GM12801 (cell line): ENCODE data around the gene PLEKHA8.

Experiments used
- CTCF ChIP-seq: IDR thresholded peaks from one replicate; pipeline ENCODE4 v1.5.1; 2011; ENCODE audit warnings: control low read depth; ENCODE audit not compliant: insufficient read length; ENCODE audit errors: extremely low read depth

The PLEKHA8 gene

GRCh38 chr7:30048582-30048981 is 20.4 kb downstream of the PLEKHA8 start:
- no peak for TF ChIP-seq CTCF

GRCh38 chr7:30049173-30049572 is 21.0 kb downstream of the PLEKHA8 start:
- no peak for TF ChIP-seq CTCF

GRCh38 chr7:30053068-30053467 is 24.9 kb downstream of the PLEKHA8 start:
- no peak for TF ChIP-seq CTCF

- TF ChIP-seq CTCF, result no peak
Measured at GRCh38 chr7:30057741-30058140, 29.5 kb downstream of the PLEKHA8 start.

GRCh38 chr7:30062587-30062986 is 34.4 kb downstream of the PLEKHA8 start:
- TF ChIP-seq CTCF, result no peak

GRCh38 chr7:30065746-30066145 is 37.5 kb downstream of the PLEKHA8 start:
- TF ChIP-seq CTCF, result no peak

GRCh38 chr7:30066687-30067086 is 38.5 kb downstream of the PLEKHA8 start:
- no peak for TF ChIP-seq CTCF

- TF ChIP-seq CTCF, result no peak
Measured at GRCh38 chr7:30068117-30068516, 39.9 kb downstream of the PLEKHA8 start.
